ENCODE results near the gene GPER1.

Gene GPER1

GRCh38 chr7:1094870-1095269 lies 7.0 kb downstream of the GPER1 start:
- Histone ChIP-seq H3K36me3 (ENCODE audit: control insufficient read depth in 5 of 5, insufficient read depth in 5 of 5, low read length in 5 of 5) (peaks cover 0 to 45% (median 37%) of the 10 kb centered on the region in 5 donors), H3K4me1 (ENCODE audit: control insufficient read depth in 5 of 5, insufficient read depth in 5 of 5, low read length in 5 of 5) (peaks cover 1 to 23% (median 4%) of the 10 kb centered on the region in 5 donors), H3K9ac (ENCODE audit: low read length in 5 of 5) (no peak overlapping the region), H3K4me3 (ENCODE audit: low read depth in 1 of 5, low read length in 5 of 5) (no peak overlapping the region), H3K27me3 (ENCODE audit: control insufficient read depth in 5 of 5, insufficient read depth in 4 of 5, low read length in 5 of 5) (no peaks in the 10 kb centered on the region), H3K9me3 (ENCODE audit: control insufficient read depth in 5 of 5, low read length in 5 of 5) (no peaks in the 10 kb centered on the region), H3K27ac (ENCODE audit: low read depth, low read length) (no peak overlapping the region)

GRCh38 chr7:1095621-1096155 lies 7.8 kb downstream of the GPER1 start:
- Histone ChIP-seq H3K36me3 (ENCODE audit: control insufficient read depth in 5 of 5, insufficient read depth in 5 of 5, low read length in 5 of 5) (peaks cover 0 to 45% (median 37%) of the 10 kb centered on the region in 5 donors), H3K9ac (ENCODE audit: low read length in 5 of 5) (no peak overlapping the region), H3K4me3 (ENCODE audit: low read depth in 1 of 5, low read length in 5 of 5) (no peak overlapping the region), H3K27me3 (ENCODE audit: control insufficient read depth in 5 of 5, insufficient read depth in 4 of 5, low read length in 5 of 5) (no peaks in the 10 kb centered on the region), H3K4me1 (ENCODE audit: control insufficient read depth in 5 of 5, insufficient read depth in 5 of 5, low read length in 5 of 5) (peaks cover 1 to 17% (median 4%) of the 10 kb centered on the region in 5 donors), H3K9me3 (ENCODE audit: control insufficient read depth in 5 of 5, low read length in 5 of 5) (no peaks in the 10 kb centered on the region), H3K27ac (ENCODE audit: low read depth, low read length) (no peak overlapping the region)

GRCh38 chr7:1096156-1097119 lies 8.5 kb downstream of the GPER1 start:
- Histone ChIP-seq H3K27ac (ENCODE audit: low read depth, low read length) (no peak overlapping the region), H3K9ac (ENCODE audit: low read length in 5 of 5) (no peak overlapping the region), H3K4me1 (ENCODE audit: control insufficient read depth in 5 of 5, insufficient read depth in 5 of 5, low read length in 5 of 5) (peaks cover 0 to 13% (median 4%) of the 10 kb centered on the region in 5 donors), H3K36me3 (ENCODE audit: control insufficient read depth in 5 of 5, insufficient read depth in 5 of 5, low read length in 5 of 5) (peaks cover 0 to 43% (median 33%) of the 10 kb centered on the region in 5 donors), H3K27me3 (ENCODE audit: control insufficient read depth in 5 of 5, insufficient read depth in 4 of 5, low read length in 5 of 5) (no peaks in the 10 kb centered on the region), H3K4me3 (ENCODE audit: low read depth in 1 of 5, low read length in 5 of 5) (no peak overlapping the region), H3K9me3 (ENCODE audit: control insufficient read depth in 5 of 5, low read length in 5 of 5) (no peaks in the 10 kb centered on the region)

- Histone ChIP-seq H3K36me3 (ENCODE audit: control insufficient read depth in 5 of 5, insufficient read depth in 5 of 5, low read length in 5 of 5) (peaks cover 0 to 37% (median 26%) of the 10 kb centered on the region in 5 donors), H3K4me1 (ENCODE audit: control insufficient read depth in 5 of 5, insufficient read depth in 5 of 5, low read length in 5 of 5) (peaks cover 0 to 14% (median 4%) of the 10 kb centered on the region in 5 donors)
These were observed 9.2 kb downstream of the GPER1 start for GRCh38 chr7:1097120-1097504.

GRCh38 chr7:1098243-1099153 lies 10.6 kb downstream of the GPER1 start:
- Histone ChIP-seq H3K4me1 (ENCODE audit: control insufficient read depth in 5 of 5, insufficient read depth in 5 of 5, low read length in 5 of 5) (peaks cover 0 to 15% (median 4%) of the 10 kb centered on the region in 5 donors), H3K27ac (ENCODE audit: low read depth, low read length) (no peak overlapping the region), H3K4me3 (ENCODE audit: low read depth in 1 of 5, low read length in 5 of 5) (no peak overlapping the region), H3K36me3 (ENCODE audit: control insufficient read depth in 5 of 5, insufficient read depth in 5 of 5, low read length in 5 of 5) (peaks cover 0 to 23% (median 12%) of the 10 kb centered on the region in 5 donors), H3K9ac (ENCODE audit: low read length in 5 of 5) (no peak overlapping the region), H3K9me3 (ENCODE audit: control insufficient read depth in 5 of 5, low read length in 5 of 5) (no peaks in the 10 kb centered on the region), H3K27me3 (ENCODE audit: control insufficient read depth in 5 of 5, insufficient read depth in 4 of 5, low read length in 5 of 5) (no peaks in the 10 kb centered on the region)

More at GRCh38 chr7:1097120-1097504, 9.2 kb downstream of the GPER1 start:
- Histone ChIP-seq H3K4me3 (ENCODE audit: low read depth in 1 of 5, low read length in 5 of 5) (no peak overlapping the region), H3K9ac (ENCODE audit: low read length in 5 of 5) (no peak overlapping the region), H3K27me3 (ENCODE audit: control insufficient read depth in 5 of 5, insufficient read depth in 4 of 5, low read length in 5 of 5) (no peaks in the 10 kb centered on the region), H3K9me3 (ENCODE audit: control insufficient read depth in 5 of 5, low read length in 5 of 5) (no peaks in the 10 kb centered on the region), H3K27ac (ENCODE audit: low read depth, low read length) (no peak overlapping the region)

- H3K9ac ChIP-seq (ENCODE audit: low read length in 5 of 5) = no peak overlapping the region
- peaks cover under 1 to 15% (median 4%) of the 10 kb centered on the region in 5 donors for H3K4me1 ChIP-seq (ENCODE audit: control insufficient read depth in 5 of 5, insufficient read depth in 5 of 5, low read length in 5 of 5)
- no peak overlapping the region for H3K27ac ChIP-seq (ENCODE audit: low read depth, low read length)
- H3K9me3 ChIP-seq (ENCODE audit: control insufficient read depth in 5 of 5, low read length in 5 of 5) = no peaks in the 10 kb centered on the region
- no peak overlapping the region for H3K4me3 ChIP-seq (ENCODE audit: low read depth in 1 of 5, low read length in 5 of 5)
- H3K36me3 ChIP-seq (ENCODE audit: control insufficient read depth in 5 of 5, insufficient read depth in 5 of 5, low read length in 5 of 5) = peaks cover 0 to 16% (median 7%) of the 10 kb centered on the region in 5 donors
- no peaks in the 10 kb centered on the region for H3K27me3 ChIP-seq (ENCODE audit: control insufficient read depth in 5 of 5, insufficient read depth in 4 of 5, low read length in 5 of 5)
These were observed 11.2 kb downstream of the GPER1 start for GRCh38 chr7:1099154-1099542.

GRCh38 chr7:1099637-1100036 lies 11.7 kb downstream of the GPER1 start:
- Histone ChIP-seq H3K27ac (ENCODE audit: low read depth, low read length) (no peak overlapping the region), H3K4me3 (ENCODE audit: low read depth in 1 of 5, low read length in 5 of 5) (no peak overlapping the region), H3K4me1 (ENCODE audit: control insufficient read depth in 5 of 5, insufficient read depth in 5 of 5, low read length in 5 of 5) (peaks cover 1 to 20% (median 5%) of the 10 kb centered on the region in 5 donors), H3K9ac (ENCODE audit: low read length in 5 of 5) (no peak overlapping the region), H3K36me3 (ENCODE audit: control insufficient read depth in 5 of 5, insufficient read depth in 5 of 5, low read length in 5 of 5) (peaks cover 0 to 11% (median 3%) of the 10 kb centered on the region in 5 donors), H3K27me3 (ENCODE audit: control insufficient read depth in 5 of 5, insufficient read depth in 4 of 5, low read length in 5 of 5) (no peaks in the 10 kb centered on the region), H3K9me3 (ENCODE audit: control insufficient read depth in 5 of 5, low read length in 5 of 5) (no peaks in the 10 kb centered on the region)

- no peak overlapping the region for H3K9ac ChIP-seq (ENCODE audit: low read length in 5 of 5)
- peaks cover 1 to 26% (median 5%) of the 10 kb centered on the region in 5 donors for H3K4me1 ChIP-seq (ENCODE audit: control insufficient read depth in 5 of 5, insufficient read depth in 5 of 5, low read length in 5 of 5)
- H3K9me3 ChIP-seq (ENCODE audit: control insufficient read depth in 5 of 5, low read length in 5 of 5) = no peaks in the 10 kb centered on the region
- H3K4me3 ChIP-seq (ENCODE audit: low read depth in 1 of 5, low read length in 5 of 5) = no peak overlapping the region
- H3K36me3 ChIP-seq (ENCODE audit: control insufficient read depth in 5 of 5, insufficient read depth in 5 of 5, low read length in 5 of 5) = peaks cover 0 to 8% (median 2%) of the 10 kb centered on the region in 5 donors
- no peaks in the 10 kb centered on the region for H3K27me3 ChIP-seq (ENCODE audit: control insufficient read depth in 5 of 5, insufficient read depth in 4 of 5, low read length in 5 of 5)
- H3K27ac ChIP-seq (ENCODE audit: low read depth, low read length) = no peak overlapping the region
These were observed 12.5 kb downstream of the GPER1 start for GRCh38 chr7:1100386-1100785.

- H3K27ac ChIP-seq (ENCODE audit: low read depth, low read length) = no peak overlapping the region
- peaks cover 0 to 8% (median 2%) of the 10 kb centered on the region in 5 donors for H3K36me3 ChIP-seq (ENCODE audit: control insufficient read depth in 5 of 5, insufficient read depth in 5 of 5, low read length in 5 of 5)
- H3K27me3 ChIP-seq (ENCODE audit: control insufficient read depth in 5 of 5, insufficient read depth in 4 of 5, low read length in 5 of 5) = no peaks in the 10 kb centered on the region
- H3K4me3 ChIP-seq (ENCODE audit: low read depth in 1 of 5, low read length in 5 of 5) = no peak overlapping the region
- no peak overlapping the region for H3K9ac ChIP-seq (ENCODE audit: low read length in 5 of 5)
- H3K9me3 ChIP-seq (ENCODE audit: control insufficient read depth in 5 of 5, low read length in 5 of 5) = no peaks in the 10 kb centered on the region
- peaks cover 1 to 20% (median 5%) of the 10 kb centered on the region in 5 donors for H3K4me1 ChIP-seq (ENCODE audit: control insufficient read depth in 5 of 5, insufficient read depth in 5 of 5, low read length in 5 of 5)
These were observed 13.1 kb downstream of the GPER1 start for GRCh38 chr7:1100834-1101562.

All from subcutaneous abdominal adipose tissue (tissue), 5 donors.